ENCODE measurements around the gene HECTD1. TPM values are rescaled to one million over a fixed set of nuclear protein-coding genes. Genes with fewer than 3 reads are reported as not detected.

The HECTD1 gene
- total and polyA plus RNA-seq, 4 donors, result 118 to 309 (median 156) TPM

DNA sequence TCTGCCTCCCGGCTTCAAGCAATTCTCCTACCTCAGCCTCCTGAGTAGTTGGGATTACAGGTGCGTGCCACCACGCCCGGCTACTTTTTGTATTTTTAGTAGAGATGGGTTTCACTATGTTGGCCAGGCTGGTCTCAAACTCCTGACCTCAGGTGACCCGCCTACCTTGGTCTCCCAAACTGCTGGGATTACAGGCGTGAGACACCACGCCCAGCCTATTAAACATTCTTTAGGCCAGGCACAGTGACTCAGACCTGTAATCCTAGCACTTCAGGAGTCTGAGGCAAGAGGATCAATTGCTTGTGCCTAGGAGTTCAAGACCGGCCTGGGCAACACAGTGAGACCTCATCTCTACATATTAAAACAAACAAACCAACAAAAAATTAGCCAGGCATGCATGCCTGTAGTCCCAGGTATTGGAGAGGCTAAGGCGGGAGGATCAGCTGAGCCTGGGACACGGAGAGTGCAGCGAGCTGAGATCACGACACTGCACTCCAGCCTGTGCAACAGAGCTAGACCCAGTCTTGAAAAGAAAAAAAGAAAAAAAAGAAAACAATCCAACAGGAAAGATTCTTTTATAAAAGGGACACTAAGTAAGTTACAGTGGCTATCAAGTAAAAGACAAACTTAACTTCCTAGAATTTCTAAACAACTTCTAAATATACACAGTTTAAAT, 70.2 kb downstream of the HECTD1 start:
- Histone ChIP-seq H3K9me3 (ENCODE audit: control insufficient read depth, insufficient read depth, low read length) (no peaks in the 10 kb centered on the region), H3K27me3 (ENCODE audit: control insufficient read depth, insufficient read depth, low read length) (no peaks in the 10 kb centered on the region), H3K4me1 (ENCODE audit: control insufficient read depth, insufficient read depth, low read length) (no peaks in the 10 kb centered on the region), H3K36me3 (ENCODE audit: control insufficient read depth, insufficient read depth, low read length) (peaks cover 17% of the 10 kb centered on the region), H3K27ac (ENCODE audit: low read depth, low read length) (no peak overlapping the region), H3K4me3 (ENCODE audit: low read depth, low read length) (no peak overlapping the region)
- 96% methylated on average over 3 of the region's 12 CpGs for WGBS (ENCODE audit: insufficient coverage)
- no peak for DNase-seq (ENCODE audit: low read depth in 4 of 6, low spot score in 6 of 6)

DNA sequence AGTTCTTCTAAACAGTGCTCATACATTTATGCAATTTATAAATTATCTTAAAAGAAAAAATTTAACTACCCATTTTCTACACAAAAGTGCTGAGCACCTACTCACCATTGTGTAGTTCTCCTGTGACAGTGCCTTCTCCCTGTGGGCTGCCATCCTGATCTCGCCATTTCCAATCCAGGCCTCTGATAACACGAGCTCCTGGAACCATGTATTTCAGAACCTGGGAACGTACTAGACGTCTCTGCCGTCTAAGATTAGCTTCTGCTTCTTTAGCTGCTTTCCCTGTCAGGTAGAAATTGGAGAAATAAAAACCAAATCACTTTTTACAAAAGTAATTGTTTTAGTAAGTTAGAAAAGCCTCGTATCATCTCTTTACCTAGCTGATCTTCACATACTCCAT, 74.5 kb downstream of the HECTD1 start:
- 100% methylated on average over 2 of the region's 6 CpGs for WGBS (ENCODE audit: insufficient coverage)
- H3K9me3 ChIP-seq (ENCODE audit: control insufficient read depth, insufficient read depth, low read length), result no peaks in the 10 kb centered on the region
- H3K4me1 ChIP-seq (ENCODE audit: control insufficient read depth, insufficient read depth, low read length), result no peaks in the 10 kb centered on the region
- no peaks in the 10 kb centered on the region for H3K27me3 ChIP-seq (ENCODE audit: control insufficient read depth, insufficient read depth, low read length)
- H3K27ac ChIP-seq (ENCODE audit: low read depth, low read length), result no peak overlapping the region
- no peak overlapping the region for H3K4me3 ChIP-seq (ENCODE audit: low read depth, low read length)
- H3K36me3 ChIP-seq (ENCODE audit: control insufficient read depth, insufficient read depth, low read length), result peaks cover 22% of the 10 kb centered on the region
- DNase-seq (ENCODE audit: low read depth in 4 of 6, low spot score in 6 of 6), result no peak

- no peaks in the 10 kb centered on the region for H3K9me3 ChIP-seq (ENCODE audit: control insufficient read depth, insufficient read depth, low read length)
- no peak overlapping the region for H3K4me3 ChIP-seq (ENCODE audit: low read depth, low read length)
- no peak for DNase-seq (ENCODE audit: low read depth in 4 of 6, low spot score in 6 of 6)
- no peak overlapping the region for H3K27ac ChIP-seq (ENCODE audit: low read depth, low read length)
- WGBS (ENCODE audit: insufficient coverage), result 96% methylated on average over 15 of the region's 18 CpGs
- H3K4me1 ChIP-seq (ENCODE audit: control insufficient read depth, insufficient read depth, low read length), result no peaks in the 10 kb centered on the region
- H3K36me3 ChIP-seq (ENCODE audit: control insufficient read depth, insufficient read depth, low read length), result peaks cover 31% of the 10 kb centered on the region
- no peaks in the 10 kb centered on the region for H3K27me3 ChIP-seq (ENCODE audit: control insufficient read depth, insufficient read depth, low read length)
Measured at GRCh38 chr14:31128601-31129526, 78.7 kb downstream of the HECTD1 start.

DNA sequence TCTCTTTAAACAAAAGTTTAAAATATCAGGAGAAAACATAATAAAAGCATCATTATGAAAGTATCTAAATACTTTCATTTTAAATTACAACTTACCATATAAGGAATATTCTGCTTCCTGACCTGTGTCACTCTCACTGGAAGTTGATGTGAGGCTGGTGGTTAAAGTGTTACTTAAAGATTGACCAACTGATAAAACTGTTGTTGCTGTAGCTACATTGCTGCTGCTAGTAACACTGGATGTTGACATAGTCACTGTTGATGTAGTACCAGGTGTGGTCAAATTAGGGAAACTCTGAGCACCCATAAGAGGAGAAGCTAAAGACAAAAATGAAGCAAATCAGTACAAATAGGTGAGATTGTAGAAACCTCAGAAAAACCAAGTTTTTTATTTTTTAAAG, 79.9 kb downstream of the HECTD1 start:
- no peaks in the 10 kb centered on the region for H3K9me3 ChIP-seq (ENCODE audit: control insufficient read depth, insufficient read depth, low read length)

DNA sequence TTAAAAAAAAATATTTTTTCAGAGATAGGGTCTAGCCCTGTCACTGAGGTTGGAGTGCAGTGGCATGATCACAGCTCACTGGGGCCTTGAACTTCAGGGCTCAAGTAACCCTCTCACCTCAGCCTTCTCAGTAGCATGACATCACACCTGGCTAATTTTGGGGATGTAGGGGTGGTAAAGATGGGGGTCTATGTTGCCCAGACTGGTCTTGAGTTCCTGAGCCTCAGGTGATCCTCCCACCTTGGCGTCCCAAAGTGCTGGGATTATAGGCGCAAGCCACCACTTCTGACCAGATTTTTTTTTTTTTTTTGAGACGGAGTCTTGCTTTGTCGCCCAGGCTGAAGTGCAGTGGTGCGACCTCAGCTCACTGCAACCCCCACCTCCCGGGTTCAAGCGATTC, 80.9 kb downstream of the HECTD1 start:
- Histone ChIP-seq H3K9me3 (ENCODE audit: control insufficient read depth, insufficient read depth, low read length) (no peaks in the 10 kb centered on the region), H3K36me3 (ENCODE audit: control insufficient read depth, insufficient read depth, low read length) (peaks cover 29% of the 10 kb centered on the region), H3K27ac (ENCODE audit: low read depth, low read length) (no peak overlapping the region), H3K27me3 (ENCODE audit: control insufficient read depth, insufficient read depth, low read length) (no peaks in the 10 kb centered on the region), H3K4me1 (ENCODE audit: control insufficient read depth, insufficient read depth, low read length) (no peaks in the 10 kb centered on the region), H3K4me3 (ENCODE audit: low read depth, low read length) (no peak overlapping the region)
- DNase-seq (ENCODE audit: low read depth in 4 of 6, low spot score in 6 of 6), result no peak
- 93% methylated on average over 2 of the region's 7 CpGs for WGBS (ENCODE audit: insufficient coverage)

More for the DNA sequence above, 79.9 kb downstream of the HECTD1 start:
- Histone ChIP-seq H3K27me3 (ENCODE audit: control insufficient read depth, insufficient read depth, low read length) (no peaks in the 10 kb centered on the region), H3K4me1 (ENCODE audit: control insufficient read depth, insufficient read depth, low read length) (no peaks in the 10 kb centered on the region), H3K36me3 (ENCODE audit: control insufficient read depth, insufficient read depth, low read length) (peaks cover 27% of the 10 kb centered on the region), H3K27ac (ENCODE audit: low read depth, low read length) (no peak overlapping the region), H3K4me3 (ENCODE audit: low read depth, low read length) (no peak overlapping the region)
- no peak for DNase-seq (ENCODE audit: low read depth in 4 of 6, low spot score in 6 of 6)

GRCh38 chr14:31125231-31125630, 82.4 kb downstream of the HECTD1 start:
- WGBS (ENCODE audit: insufficient coverage), result 91% methylated on average over 5 of the region's 6 CpGs
- no peak for DNase-seq (ENCODE audit: low read depth in 4 of 6, low spot score in 6 of 6)

GRCh38 chr14:31124197-31124596, 83.4 kb downstream of the HECTD1 start:
- Histone ChIP-seq H3K27ac (ENCODE audit: low read depth, low read length) (no peak overlapping the region), H3K27me3 (ENCODE audit: control insufficient read depth, insufficient read depth, low read length) (no peaks in the 10 kb centered on the region), H3K4me3 (ENCODE audit: low read depth, low read length) (no peak overlapping the region), H3K9me3 (ENCODE audit: control insufficient read depth, insufficient read depth, low read length) (no peaks in the 10 kb centered on the region), H3K4me1 (ENCODE audit: control insufficient read depth, insufficient read depth, low read length) (no peaks in the 10 kb centered on the region), H3K36me3 (ENCODE audit: control insufficient read depth, insufficient read depth, low read length) (peaks cover 34% of the 10 kb centered on the region)
- 86% methylated on average over 2 of the region's 3 CpGs for WGBS (ENCODE audit: insufficient coverage)
- no peak for DNase-seq (ENCODE audit: low read depth in 4 of 6, low spot score in 6 of 6)

More at GRCh38 chr14:31125231-31125630, 82.4 kb downstream of the HECTD1 start:
- Histone ChIP-seq H3K4me3 (ENCODE audit: low read depth, low read length) (no peak overlapping the region), H3K27me3 (ENCODE audit: control insufficient read depth, insufficient read depth, low read length) (no peaks in the 10 kb centered on the region), H3K4me1 (ENCODE audit: control insufficient read depth, insufficient read depth, low read length) (no peaks in the 10 kb centered on the region), H3K36me3 (ENCODE audit: control insufficient read depth, insufficient read depth, low read length) (peaks cover 36% of the 10 kb centered on the region), H3K27ac (ENCODE audit: low read depth, low read length) (no peak overlapping the region), H3K9me3 (ENCODE audit: control insufficient read depth, insufficient read depth, low read length) (no peaks in the 10 kb centered on the region)

GRCh38 chr14:31122921-31123320, 84.7 kb downstream of the HECTD1 start:
- WGBS (ENCODE audit: insufficient coverage), result 62% methylated on average over 3 of the region's 4 CpGs
- Histone ChIP-seq H3K4me1 (ENCODE audit: control insufficient read depth, insufficient read depth, low read length) (no peaks in the 10 kb centered on the region), H3K27ac (ENCODE audit: low read depth, low read length) (no peak overlapping the region), H3K27me3 (ENCODE audit: control insufficient read depth, insufficient read depth, low read length) (no peaks in the 10 kb centered on the region), H3K9me3 (ENCODE audit: control insufficient read depth, insufficient read depth, low read length) (no peaks in the 10 kb centered on the region), H3K36me3 (ENCODE audit: control insufficient read depth, insufficient read depth, low read length) (peaks cover 37% of the 10 kb centered on the region), H3K4me3 (ENCODE audit: low read depth, low read length) (no peak overlapping the region)
- DNase-seq (ENCODE audit: low read depth in 4 of 6, low spot score in 6 of 6), result no peak

- Histone ChIP-seq H3K4me3 (ENCODE audit: low read depth, low read length) (no peak overlapping the region), H3K4me1 (ENCODE audit: control insufficient read depth, insufficient read depth, low read length) (no peaks in the 10 kb centered on the region), H3K27ac (ENCODE audit: low read depth, low read length) (no peak overlapping the region), H3K27me3 (ENCODE audit: control insufficient read depth, insufficient read depth, low read length) (no peaks in the 10 kb centered on the region), H3K9me3 (ENCODE audit: control insufficient read depth, insufficient read depth, low read length) (no peaks in the 10 kb centered on the region), H3K36me3 (ENCODE audit: control insufficient read depth, insufficient read depth, low read length) (peaks cover 38% of the 10 kb centered on the region)
- DNase-seq (ENCODE audit: low read depth in 4 of 6, low spot score in 6 of 6), result no peak
- WGBS (ENCODE audit: insufficient coverage), result 89% methylated on average over 8 of the region's 8 CpGs
Measured at GRCh38 chr14:31122098-31122611, 85.4 kb downstream of the HECTD1 start.
